ENCODE results near the gene HK1. TPM values are rescaled to one million over a fixed set of nuclear protein-coding genes. Genes with fewer than 3 reads are reported as not detected.

HK1 gene
- total RNA-seq, 1 experiment from 2014 or later: 98.8 TPM

DNA sequence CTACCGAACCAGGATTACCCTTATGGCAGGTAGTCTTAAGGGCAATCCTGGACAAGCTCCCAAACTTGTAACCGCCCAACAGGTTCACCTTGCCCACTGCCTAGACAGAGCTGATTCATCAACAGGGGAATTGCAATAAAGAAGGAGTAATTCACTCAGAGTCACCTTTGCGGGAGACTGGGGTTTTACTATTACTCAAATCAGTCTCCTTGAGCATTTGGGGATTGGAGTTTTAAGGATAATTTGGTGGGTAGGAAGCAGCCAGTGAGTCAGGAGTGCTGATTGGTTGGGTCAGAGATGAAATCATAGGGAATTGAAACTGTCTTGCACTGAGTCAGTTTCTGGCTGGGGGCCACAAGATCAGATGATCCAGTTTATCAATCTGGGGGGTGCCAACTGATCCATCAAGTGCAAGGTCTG, 25.3 kb downstream of the HK1 start:
- Histone ChIP-seq H3K27ac (ENCODE audit: insufficient read length, low read depth, low read length) (no peak overlapping the region), H3K14ac (ENCODE audit: insufficient read depth, low read length) (no peak overlapping the region), H3K9me3 (ENCODE audit: control insufficient read depth, low read depth, low read length) (no peaks in the 10 kb centered on the region), H2AFZ (ENCODE audit: low read length) (no peak overlapping the region), H3K79me2 (ENCODE audit: insufficient read depth, low read length) (no peaks in the 10 kb centered on the region), H3T11ph (ENCODE audit: low read length) (no peak overlapping the region), H2BK12ac (ENCODE audit: insufficient read length, low read depth, low read length) (no peak overlapping the region), H3K18ac (ENCODE audit: insufficient read length, low read depth, low read length) (no peak overlapping the region), H4K20me1 (ENCODE audit: control insufficient read depth, insufficient read depth, insufficient read length) (no peaks in the 10 kb centered on the region), H3K23me2 (ENCODE audit: insufficient read length, low read depth, low read length, poor library complexity, severe bottlenecking) (no peaks in the 10 kb centered on the region), H4K5ac (ENCODE audit: insufficient read length, low read depth, low read length) (no peak overlapping the region), H2BK15ac (ENCODE audit: low read depth, low read length) (no peak overlapping the region), H3K27me3 (ENCODE audit: insufficient read depth, low read length) (no peaks in the 10 kb centered on the region), H4K91ac (ENCODE audit: insufficient read length, low read depth, low read length) (no peak overlapping the region), H3K4me2 (ENCODE audit: insufficient read depth, insufficient read length, low read length) (no peak overlapping the region), H3K79me1 (ENCODE audit: insufficient read depth, low read depth, low read length, poor library complexity, severe bottlenecking) (no peaks in the 10 kb centered on the region), H3K4ac (ENCODE audit: low read depth, low read length) (no peak overlapping the region), H2BK120ac (ENCODE audit: low read depth, low read length, poor library complexity, severe bottlenecking) (no peak overlapping the region), H3K9ac (ENCODE audit: extremely low read depth, insufficient read length, low read length) (no peak overlapping the region), H4K8ac (replicated peaks; ENCODE audit: insufficient read length, low read depth, low read length) (no peak overlapping the region), H3K23ac (ENCODE audit: insufficient read length, low read depth, low read length) (no peak overlapping the region), H2AK5ac (ENCODE audit: insufficient read length, low read length) (no peak overlapping the region), H2BK5ac (ENCODE audit: insufficient read length, low read length) (no peak overlapping the region), H3K4me1 (ENCODE audit: insufficient read depth, low read length) (no peaks in the 10 kb centered on the region), H2BK20ac (ENCODE audit: low read depth, low read length, poor library complexity, severe bottlenecking) (no peak overlapping the region), H3K56ac (ENCODE audit: insufficient read length, low read depth, low read length) (no peak overlapping the region)
- no peak overlapping the region for H3K4me3 Mint-ChIP-seq
- H3K4me1 Mint-ChIP-seq: peaks cover 0 to 3% of the 10 kb centered on the region in 2 experiments; a peak in 2 of 4 replicates
- H3K9me3 Mint-ChIP-seq: peaks cover 4 to 7% of the 10 kb centered on the region in 2 experiments
- 0 out of 2 replicates have a peak, but pooled peaks cover 2% of the 10 kb centered on the region for H3K27me3 Mint-ChIP-seq (ENCODE audit: low read depth)
- peaks cover 3 to 6% (median 6%) of the 10 kb centered on the region in 3 experiments; a peak in 4 of 7 replicates for H3K36me3 Mint-ChIP-seq (ENCODE audit: insufficient read depth in 1 of 3, low read depth in 3 of 3)
- no peak for DNase-seq
- TF ChIP-seq, protein P1, sequence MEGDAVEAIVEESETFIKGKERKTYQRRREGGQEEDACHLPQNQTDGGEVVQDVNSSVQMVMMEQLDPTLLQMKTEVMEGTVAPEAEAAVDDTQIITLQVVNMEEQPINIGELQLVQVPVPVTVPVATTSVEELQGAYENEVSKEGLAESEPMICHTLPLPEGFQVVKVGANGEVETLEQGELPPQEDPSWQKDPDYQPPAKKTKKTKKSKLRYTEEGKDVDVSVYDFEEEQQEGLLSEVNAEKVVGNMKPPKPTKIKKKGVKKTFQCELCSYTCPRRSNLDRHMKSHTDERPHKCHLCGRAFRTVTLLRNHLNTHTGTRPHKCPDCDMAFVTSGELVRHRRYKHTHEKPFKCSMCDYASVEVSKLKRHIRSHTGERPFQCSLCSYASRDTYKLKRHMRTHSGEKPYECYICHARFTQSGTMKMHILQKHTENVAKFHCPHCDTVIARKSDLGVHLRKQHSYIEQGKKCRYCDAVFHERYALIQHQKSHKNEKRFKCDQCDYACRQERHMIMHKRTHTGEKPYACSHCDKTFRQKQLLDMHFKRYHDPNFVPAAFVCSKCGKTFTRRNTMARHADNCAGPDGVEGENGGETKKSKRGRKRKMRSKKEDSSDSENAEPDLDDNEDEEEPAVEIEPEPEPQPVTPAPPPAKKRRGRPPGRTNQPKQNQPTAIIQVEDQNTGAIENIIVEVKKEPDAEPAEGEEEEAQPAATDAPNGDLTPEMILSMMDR (conservative IDR thresholded peaks at IDR 0.05): no peak
- WGBS (ENCODE audit: extremely low coverage, insufficient read length, low lambda C conversion rate): no CpG with 5 or more reads among the region's 3 CpGs
- H3K27ac Mint-ChIP-seq: no peak overlapping the region

Measured in H9 (cell line).